GM18873 (cell line): ENCODE measurements around the gene PPM1L.
"Not testable (repeated sequence)": the region's sequence is repeated elsewhere in the genome, so short reads cannot be mapped to it uniquely, and the experiment has no call there.

ENCODE experiments used
- ATAC-seq: cut with Tn5 transposase; IDR thresholded peaks from one replicate; pipeline ENCODE4 v1.9.1; 2021; ENCODE audit warnings: mild to moderate bottlenecking, moderate library complexity, moderate number of reproducible peaks; ENCODE audit not compliant: unreplicated experiment, low FRiP score

Gene PPM1L

GRCh38 chr3:160973067-160973809 lies 217.2 kb downstream of the PPM1L start:
- no peak for ATAC-seq

DNA sequence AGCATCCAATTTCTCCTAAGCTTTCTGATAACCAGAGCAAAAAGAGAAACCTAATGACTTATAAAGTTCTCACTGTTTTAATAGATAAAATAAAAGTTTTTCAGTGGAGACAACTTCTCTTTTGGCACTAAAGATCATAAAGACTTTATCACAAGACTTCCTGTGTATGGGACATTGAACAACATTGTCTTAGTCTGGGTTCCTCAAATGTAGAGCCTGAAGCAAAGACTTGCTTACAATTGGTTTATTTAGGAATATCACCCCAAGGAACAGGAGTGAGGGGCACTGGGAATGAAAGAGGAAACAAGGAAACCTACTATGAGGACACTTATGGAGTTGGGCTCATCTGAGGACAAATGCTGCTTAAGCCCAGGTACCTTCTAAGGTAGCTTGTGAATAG lies 221.7 kb downstream of the PPM1L start:
- no peak for ATAC-seq

GRCh38 chr3:160980740-160981139 lies 224.7 kb downstream of the PPM1L start:
- ATAC-seq: peak; percentile 64

DNA sequence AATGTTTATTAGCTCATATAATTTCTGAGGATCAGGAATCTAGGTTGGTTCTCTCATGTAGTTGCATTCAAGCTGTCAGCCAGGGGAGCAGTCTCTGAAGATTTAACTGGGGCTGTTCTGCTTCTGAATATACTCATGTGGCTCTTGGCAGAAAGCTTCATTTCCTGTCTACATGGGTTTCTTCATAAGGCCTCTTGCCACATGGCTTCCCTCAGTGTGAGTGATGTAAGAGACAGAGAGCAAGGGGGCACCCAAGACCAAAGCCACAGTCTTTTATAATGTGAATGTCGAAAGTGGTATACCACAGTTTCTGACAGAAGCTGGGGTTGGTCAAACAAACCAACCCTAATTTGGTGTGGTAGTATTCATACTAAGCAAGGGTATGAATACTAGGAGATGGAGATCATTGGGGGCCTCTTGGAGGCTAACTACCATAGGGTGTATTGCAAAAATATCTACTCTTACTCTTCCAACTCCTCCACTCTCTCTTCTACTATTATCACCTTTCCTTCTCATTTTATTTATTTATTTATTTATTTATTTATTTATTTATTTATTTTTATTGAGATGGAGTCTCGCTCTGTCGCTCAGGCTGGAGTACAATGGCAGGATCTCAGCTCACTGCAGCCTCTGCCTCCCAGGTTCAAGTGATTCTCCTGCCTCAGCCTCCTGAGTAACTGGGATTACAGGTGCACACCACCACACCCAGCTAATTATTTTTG lies 225.3 kb downstream of the PPM1L start:
- peak; percentile 92 for ATAC-seq

- ATAC-seq: no peak
These were observed 226.5 kb downstream of the PPM1L start for GRCh38 chr3:160982491-160982890.

GRCh38 chr3:160983900-160984299 lies 227.9 kb downstream of the PPM1L start:
- not testable (repeated sequence) for ATAC-seq

DNA sequence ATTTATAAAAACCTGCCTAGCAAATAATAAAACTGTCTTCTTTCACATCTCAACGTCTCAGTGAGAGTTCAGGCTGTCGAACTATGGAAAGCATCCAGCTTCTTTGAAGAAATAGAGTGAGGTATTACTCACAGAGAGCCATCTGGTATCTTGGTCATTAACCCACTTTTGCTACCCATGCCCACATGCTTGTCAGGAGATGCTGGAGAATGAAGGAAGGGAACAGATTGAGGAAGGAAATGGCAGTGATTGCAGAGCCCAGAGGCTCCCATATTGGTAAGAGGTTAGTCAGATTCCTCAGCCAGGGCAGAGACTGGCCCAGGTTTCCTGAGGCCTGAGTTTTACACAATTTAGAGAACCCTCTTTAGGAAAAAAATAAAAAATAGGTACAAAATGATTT lies 230.0 kb downstream of the PPM1L start:
- ATAC-seq: no peak

GRCh38 chr3:160987982-160988964 lies 232.2 kb downstream of the PPM1L start:
- no peak for ATAC-seq

DNA sequence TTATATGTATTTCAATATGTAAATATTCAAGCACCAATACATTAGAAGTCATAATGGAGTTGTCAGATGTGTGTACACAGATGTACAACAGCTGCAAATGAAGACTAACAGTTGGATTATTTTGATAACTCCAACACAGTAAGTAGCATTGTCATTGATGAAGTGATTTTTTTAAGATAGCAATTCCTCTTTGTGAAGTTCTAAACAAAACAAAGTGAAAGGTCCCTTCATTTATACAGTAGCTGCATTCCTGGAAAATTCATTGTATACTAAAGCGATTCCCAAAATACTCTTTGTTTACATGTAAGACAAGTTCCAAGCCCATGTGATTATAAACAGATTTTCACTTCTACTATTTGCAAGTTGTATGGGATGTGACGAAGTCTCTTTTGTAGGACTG lies 234.4 kb downstream of the PPM1L start:
- no peak for ATAC-seq

- no peak for ATAC-seq
These were observed 236.7 kb downstream of the PPM1L start for GRCh38 chr3:160992712-160993111.

DNA sequence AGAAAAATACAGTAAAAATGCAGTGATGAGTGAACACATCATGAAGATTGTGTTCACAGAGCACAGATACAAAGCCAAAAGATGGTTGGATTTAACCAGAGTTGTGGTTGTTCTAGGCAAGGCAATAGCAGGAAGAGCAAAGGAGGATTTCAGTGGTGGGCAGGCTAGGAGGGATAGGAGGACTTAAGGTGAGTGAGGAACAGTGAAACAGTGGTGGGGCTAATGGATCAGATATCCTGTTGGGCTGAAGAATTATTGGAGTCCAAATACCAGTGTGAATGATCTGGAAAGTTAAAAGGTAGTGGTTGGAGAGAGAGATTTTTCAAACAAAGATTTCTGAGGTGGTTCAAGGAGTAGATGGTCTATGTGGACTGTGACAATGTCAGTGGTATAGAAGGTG lies 240.8 kb downstream of the PPM1L start:
- ATAC-seq: no peak

DNA sequence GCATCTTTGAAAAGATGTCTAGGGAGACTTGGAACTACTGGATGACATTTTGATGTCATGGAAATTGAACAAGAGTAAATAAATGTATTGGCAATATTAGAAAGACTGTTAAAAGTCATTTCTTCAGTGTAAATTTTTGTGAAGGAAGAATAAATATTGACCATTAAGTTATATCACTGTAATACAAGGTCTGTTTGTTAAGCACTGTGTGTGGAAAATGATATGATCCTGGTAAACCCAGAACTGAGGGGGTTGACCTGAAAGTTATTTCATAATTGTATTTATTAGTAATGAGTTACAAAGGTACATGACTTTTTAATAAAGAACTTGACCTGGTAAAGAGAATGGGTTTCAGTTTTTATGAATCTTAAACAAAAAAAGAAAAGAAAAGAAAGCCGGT lies 242.6 kb downstream of the PPM1L start:
- ATAC-seq: no peak

DNA sequence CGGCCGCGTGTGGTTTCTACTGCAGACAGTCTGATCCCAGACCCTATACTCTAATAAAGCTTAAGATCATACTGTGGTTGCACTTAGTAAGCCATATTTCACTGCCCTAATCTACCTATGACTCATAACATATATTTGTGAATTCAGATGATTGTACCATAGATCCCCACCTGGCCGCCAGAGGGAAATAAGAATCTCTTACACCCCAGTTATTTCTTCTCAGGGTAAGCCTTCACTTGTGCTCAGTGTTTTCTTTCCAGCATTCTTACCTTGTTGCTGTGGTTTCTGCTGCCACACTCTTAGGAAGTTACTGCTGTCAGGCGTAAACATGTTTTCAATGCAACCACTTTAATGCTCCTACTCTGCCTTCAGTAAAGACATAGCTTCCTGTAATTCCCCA lies 243.2 kb downstream of the PPM1L start:
- ATAC-seq: no peak

GRCh38 chr3:161008086-161008485 lies 252.1 kb downstream of the PPM1L start:
- no peak for ATAC-seq

DNA sequence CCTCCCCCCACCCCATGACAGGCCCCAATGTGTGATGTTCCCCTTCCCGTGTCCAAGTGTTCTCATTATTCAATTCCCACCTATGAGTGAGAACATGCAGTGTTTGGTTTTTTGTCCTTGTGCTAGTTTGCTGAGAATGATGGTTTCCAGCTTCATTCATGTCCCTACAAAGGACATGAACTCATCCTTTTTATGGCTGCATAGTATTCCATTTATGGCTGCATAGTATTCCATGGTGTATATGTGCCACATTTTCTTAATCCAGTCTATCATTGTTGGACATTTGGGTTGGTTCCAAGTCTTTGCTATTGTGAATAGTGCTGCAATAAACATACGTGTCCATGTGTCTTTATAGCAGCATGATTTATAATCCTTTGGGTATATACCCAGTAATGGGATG lies 254.1 kb downstream of the PPM1L start:
- not testable (repeated sequence) for ATAC-seq

DNA sequence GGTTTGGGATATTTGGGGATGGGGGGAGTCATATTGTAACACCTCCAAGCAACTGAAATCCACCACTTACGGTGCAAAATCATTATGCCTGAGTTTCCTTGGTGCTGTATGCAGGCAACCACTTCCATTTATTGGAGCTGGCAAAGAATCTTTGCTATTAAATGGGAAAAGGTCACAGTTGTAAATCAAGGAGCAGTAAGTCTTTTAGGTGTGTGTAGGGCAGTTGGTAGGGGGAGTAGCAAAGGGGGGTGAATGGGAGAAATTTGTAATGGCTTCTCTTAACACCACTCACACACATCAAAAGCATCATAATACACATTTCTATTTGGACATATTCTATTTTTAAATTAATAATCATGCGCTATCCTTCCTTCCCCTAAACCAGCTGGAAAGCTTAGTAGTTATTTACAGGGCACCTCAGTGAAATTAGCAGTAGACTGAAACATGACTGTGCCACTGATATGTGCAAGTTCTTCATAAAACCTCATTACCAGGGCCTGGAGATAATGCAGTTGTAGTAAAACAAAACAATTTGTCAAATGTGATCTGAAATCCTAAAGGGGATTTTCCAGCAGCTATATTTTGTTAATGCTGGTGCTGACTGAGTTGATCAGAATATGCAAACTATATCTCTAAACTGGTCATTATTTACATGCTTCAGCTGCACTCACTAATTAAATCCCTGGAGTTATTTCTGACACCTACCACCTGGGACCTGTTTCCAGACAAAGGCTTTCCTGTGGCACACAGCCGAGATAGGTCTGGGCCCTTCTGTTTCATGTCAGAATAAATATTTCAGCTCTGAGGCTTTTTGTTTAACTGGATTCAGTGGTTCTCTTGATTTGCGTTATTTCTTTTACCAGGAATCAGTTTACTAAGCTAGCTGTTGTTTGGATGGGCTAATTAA lies 259.1 kb downstream of the PPM1L start:
- ATAC-seq: no peak

- no peak for ATAC-seq
These were observed 260.6 kb downstream of the PPM1L start for GRCh38 chr3:161016417-161017313.

DNA sequence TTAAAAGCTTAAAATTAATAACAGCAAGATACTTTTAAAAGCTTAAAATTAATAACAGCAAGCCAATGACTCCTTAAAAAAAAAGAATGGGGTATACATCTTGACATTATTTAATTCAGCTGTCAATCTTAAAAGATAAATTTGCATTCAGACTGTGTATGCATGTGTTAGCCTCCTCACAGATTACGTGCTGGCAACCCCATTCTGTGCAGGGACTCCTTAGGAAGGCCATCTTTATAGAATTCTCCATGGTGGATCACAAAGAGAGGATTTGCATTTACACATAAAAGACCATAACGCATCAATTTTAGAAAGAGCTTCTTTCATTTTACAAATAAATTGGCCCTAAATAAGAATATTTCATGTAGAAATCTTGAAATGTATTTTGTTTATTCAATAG lies 261.9 kb downstream of the PPM1L start:
- no peak for ATAC-seq

GRCh38 chr3:161020256-161020655 lies 264.2 kb downstream of the PPM1L start:
- ATAC-seq: no peak
